ENCODE data around the gene PGAP2. TPM values are rescaled to one million over a fixed set of nuclear protein-coding genes. Genes with fewer than 3 reads are reported as not detected.

Gene PGAP2
- total and polyA plus RNA-seq, 2 donors (not counting 1 experiment from before 2014, with no cell fraction given), result 20.5 to 47.1 TPM

DNA sequence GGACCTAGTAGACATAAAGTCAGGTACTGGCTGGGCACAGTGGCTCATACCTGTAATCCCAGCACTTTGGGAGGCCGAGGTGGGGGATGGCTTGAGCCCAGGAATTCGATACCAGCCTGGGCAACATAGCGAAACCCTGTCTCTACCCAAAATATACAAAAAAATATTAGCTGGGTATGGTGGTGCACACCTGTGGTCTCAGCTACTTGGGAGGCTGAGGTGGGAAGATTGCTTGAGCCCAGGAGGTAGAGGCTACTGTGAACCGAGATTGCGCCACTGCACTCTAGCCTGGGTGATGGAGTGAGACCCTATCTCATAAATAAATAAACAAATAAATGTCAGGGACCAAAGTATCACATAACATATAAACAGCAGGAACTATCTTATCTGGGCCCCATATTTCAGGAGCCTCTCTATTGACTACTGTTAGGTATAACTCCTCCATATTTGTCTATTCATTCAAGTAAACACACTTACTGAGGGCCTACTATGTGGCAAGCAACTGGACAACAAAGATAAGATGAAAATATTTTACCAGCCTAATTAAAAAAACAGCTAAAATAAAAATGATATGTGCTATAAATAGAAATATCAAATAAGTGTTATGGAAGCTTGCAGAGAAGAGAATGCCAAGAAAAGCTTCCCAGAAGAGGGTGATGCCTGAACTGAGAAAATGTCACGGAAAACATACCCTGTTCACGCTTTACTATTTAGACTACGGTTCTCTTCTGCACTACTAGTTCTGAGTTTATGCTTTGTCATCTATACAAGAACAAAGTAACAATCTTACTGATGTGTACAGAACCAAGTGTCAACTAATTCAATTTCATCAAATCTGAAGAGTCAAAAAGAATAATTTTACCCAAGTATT, 13.0 kb upstream of the PGAP2 start:
- H3K4me2 ChIP-seq (replicated peaks; ENCODE audit: low read depth, low read length, poor library complexity, severe bottlenecking), result peak overlapping the region; percentile 92
- H3K27me3 Mint-ChIP-seq, result no peaks in the 10 kb centered on the region
- H4K20me1 ChIP-seq (ENCODE audit: control insufficient read depth, insufficient read depth, low read length, poor library complexity, severe bottlenecking), result peaks cover 34% of the 10 kb centered on the region
- no peaks in the 10 kb centered on the region for H3K9me3 ChIP-seq (ENCODE audit: control extremely low read depth in 1 of 3, control insufficient read depth in 2 of 3, insufficient read depth in 1 of 3, low read length in 2 of 3)
- DNase-seq (no peak), ATAC-seq (ENCODE audit: low read depth) (no peak)
- peaks cover 92% of the 10 kb centered on the region for H3K79me2 ChIP-seq (ENCODE audit: control insufficient read depth, insufficient read depth, low read length)
- peak overlapping the region; percentile 97 for H3K4me3 Mint-ChIP-seq
- peak overlapping the region; percentile 97 for H3K9ac ChIP-seq (ENCODE audit: low read length)
- ChIA-PET POLR2A (interaction anchor here (0.6 kb wide), 1 partner anchor 313 kb away, joined by 4 read pairs; no protein-coding TSS in a partner anchor), CTCF (interaction anchor here (0.6 to 3.5 kb wide), 5 partner anchors 11 to 277 kb away, joined by 3 to 27 read pairs (median 5); partner anchors contain the start of gene PGAP2)
- H3K4me3 ChIP-seq (ENCODE audit: control extremely low read depth in 1 of 5, extremely low read depth in 1 of 5, insufficient read depth in 1 of 5, low read depth in 2 of 5, low read length in 4 of 5), result peak overlapping the region in 2 of 5 experiments; percentile 96 to 98
- peaks cover 38% of the 10 kb centered on the region for H3K4me1 Mint-ChIP-seq
- intact Hi-C loops (cut with micrococcal nuclease), result loop anchor here (5.0 kb wide), 1 partner anchor 597 kb away; the partner anchor contains the start of gene TRIM21
- no peaks in the 10 kb centered on the region for H3K9me3 Mint-ChIP-seq (ENCODE audit: insufficient read depth)
- TF ChIP-seq, protein P1, sequence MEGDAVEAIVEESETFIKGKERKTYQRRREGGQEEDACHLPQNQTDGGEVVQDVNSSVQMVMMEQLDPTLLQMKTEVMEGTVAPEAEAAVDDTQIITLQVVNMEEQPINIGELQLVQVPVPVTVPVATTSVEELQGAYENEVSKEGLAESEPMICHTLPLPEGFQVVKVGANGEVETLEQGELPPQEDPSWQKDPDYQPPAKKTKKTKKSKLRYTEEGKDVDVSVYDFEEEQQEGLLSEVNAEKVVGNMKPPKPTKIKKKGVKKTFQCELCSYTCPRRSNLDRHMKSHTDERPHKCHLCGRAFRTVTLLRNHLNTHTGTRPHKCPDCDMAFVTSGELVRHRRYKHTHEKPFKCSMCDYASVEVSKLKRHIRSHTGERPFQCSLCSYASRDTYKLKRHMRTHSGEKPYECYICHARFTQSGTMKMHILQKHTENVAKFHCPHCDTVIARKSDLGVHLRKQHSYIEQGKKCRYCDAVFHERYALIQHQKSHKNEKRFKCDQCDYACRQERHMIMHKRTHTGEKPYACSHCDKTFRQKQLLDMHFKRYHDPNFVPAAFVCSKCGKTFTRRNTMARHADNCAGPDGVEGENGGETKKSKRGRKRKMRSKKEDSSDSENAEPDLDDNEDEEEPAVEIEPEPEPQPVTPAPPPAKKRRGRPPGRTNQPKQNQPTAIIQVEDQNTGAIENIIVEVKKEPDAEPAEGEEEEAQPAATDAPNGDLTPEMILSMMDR (IDR thresholded peaks at IDR 0.05), result no peak
- peaks cover 3 to 18% of the 10 kb centered on the region in 2 experiments for H3K36me3 ChIP-seq (replicated peaks in 1 of 2; ENCODE audit: control extremely low read depth in 1 of 2, control insufficient read depth in 1 of 2, extremely low read depth in 1 of 2, insufficient read depth in 2 of 2, low read length in 1 of 2)
- H2AFZ ChIP-seq (ENCODE audit: insufficient read depth, low read depth, low read length, poor library complexity, severe bottlenecking), result no peak overlapping the region
- H3K27me3 ChIP-seq (replicated peaks in 1 of 4; ENCODE audit: control extremely low read depth in 1 of 4, control insufficient read depth in 3 of 4, insufficient read depth in 4 of 4, low read length in 3 of 4), result no peaks in the 10 kb centered on the region
- peak overlapping the region; percentile 97 for H3K27ac Mint-ChIP-seq
- H3K27ac ChIP-seq (ENCODE audit: low read length in 2 of 2), result peak overlapping the region; percentile 93 to 97
- peaks cover 21 to 31% of the 10 kb centered on the region in 2 donors for H3K4me1 ChIP-seq (ENCODE audit: control insufficient read depth in 2 of 2, insufficient read depth in 2 of 2, low read length in 2 of 2)
- WGBS (ENCODE audit: insufficient coverage), result no CpG with 5 or more reads among the region's 8 CpGs

DNA sequence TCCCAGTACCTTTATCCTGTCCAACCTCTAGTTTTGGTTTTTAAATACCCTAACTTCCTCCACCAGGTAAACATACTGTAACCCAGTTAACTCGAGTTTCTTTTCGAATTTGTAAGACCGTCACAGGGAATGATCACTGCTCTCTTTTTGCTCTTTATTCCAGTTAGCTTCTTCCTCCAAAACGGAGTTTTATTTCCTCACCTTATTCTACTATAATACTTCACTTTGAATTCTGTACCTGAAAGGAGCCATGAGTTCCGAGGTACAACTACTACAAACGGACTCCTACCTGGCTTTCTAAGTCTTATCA, 12.4 kb upstream of the PGAP2 start:
- intact Hi-C loops (cut with micrococcal nuclease), result loop anchor here (5.0 kb wide), 1 partner anchor 596 kb away; the partner anchor contains the start of gene TRIM21
- H3K27me3 Mint-ChIP-seq, result no peaks in the 10 kb centered on the region
- H3K9me3 Mint-ChIP-seq (ENCODE audit: insufficient read depth), result no peaks in the 10 kb centered on the region
- ChIA-PET POLR2A (no interaction called here), CTCF (interaction anchor here (1.3 to 3.5 kb wide), 4 partner anchors 12 to 277 kb away, joined by 3 to 27 read pairs (median 7); partner anchors contain the start of gene PGAP2)
- no peak overlapping the region for H2AFZ ChIP-seq (ENCODE audit: insufficient read depth, low read depth, low read length, poor library complexity, severe bottlenecking)
- peaks cover 36% of the 10 kb centered on the region for H3K4me1 Mint-ChIP-seq
- peak overlapping the region; percentile 97 for H3K4me3 Mint-ChIP-seq
- H3K9ac ChIP-seq (ENCODE audit: low read length), result peak overlapping the region; percentile 97
- no peak for TF ChIP-seq EZH2 (IDR thresholded peaks at IDR 0.05; ENCODE audit: borderline replicate concordance, insufficient read depth, low read depth, low read length, poor library complexity, severe bottlenecking)
- TF ChIP-seq, protein P1 (IDR thresholded peaks at IDR 0.05), result no peak
- H3K27ac Mint-ChIP-seq, result peak overlapping the region; percentile 97
- no peak for ATAC-seq (ENCODE audit: low read depth)
- no peaks in the 10 kb centered on the region for H3K27me3 ChIP-seq (replicated peaks in 1 of 4; ENCODE audit: control extremely low read depth in 1 of 4, control insufficient read depth in 3 of 4, insufficient read depth in 4 of 4, low read length in 3 of 4)
- WGBS (ENCODE audit: insufficient coverage), result 32% methylated on average over 6 of the region's 6 CpGs
- H3K79me2 ChIP-seq (ENCODE audit: control insufficient read depth, insufficient read depth, low read length), result peaks cover 86% of the 10 kb centered on the region
- H3K27ac ChIP-seq (ENCODE audit: low read length in 2 of 2), result peak overlapping the region; percentile 93 to 97
- peak overlapping the region; percentile 92 for H3K4me2 ChIP-seq (replicated peaks; ENCODE audit: low read depth, low read length, poor library complexity, severe bottlenecking)
- H3K9me3 ChIP-seq (ENCODE audit: control extremely low read depth in 1 of 3, control insufficient read depth in 2 of 3, insufficient read depth in 1 of 3, low read length in 2 of 3), result no peaks in the 10 kb centered on the region
- peaks cover 28% of the 10 kb centered on the region for H4K20me1 ChIP-seq (ENCODE audit: control insufficient read depth, insufficient read depth, low read length, poor library complexity, severe bottlenecking)
- peaks cover 21 to 31% of the 10 kb centered on the region in 2 donors for H3K4me1 ChIP-seq (ENCODE audit: control insufficient read depth in 2 of 2, insufficient read depth in 2 of 2, low read length in 2 of 2)
- H3K36me3 ChIP-seq (replicated peaks in 1 of 2; ENCODE audit: control extremely low read depth in 1 of 2, control insufficient read depth in 1 of 2, extremely low read depth in 1 of 2, insufficient read depth in 2 of 2, low read length in 1 of 2), result peaks cover 2 to 18% of the 10 kb centered on the region in 2 experiments
- peak overlapping the region in 4 of 5 experiments; percentile 95 to 98 (median 96) for H3K4me3 ChIP-seq (ENCODE audit: control extremely low read depth in 1 of 5, extremely low read depth in 1 of 5, insufficient read depth in 1 of 5, low read depth in 2 of 5, low read length in 4 of 5)
- DNase-seq, result peak; percentile 20

Data from B cell (primary cell).